ENCODE measurements around the gene TMEM86B.
"Not testable (repeated sequence)": the region's sequence is repeated elsewhere in the genome, so short reads cannot be mapped to it uniquely, and the experiment has no call there.

The TMEM86B gene

DNA sequence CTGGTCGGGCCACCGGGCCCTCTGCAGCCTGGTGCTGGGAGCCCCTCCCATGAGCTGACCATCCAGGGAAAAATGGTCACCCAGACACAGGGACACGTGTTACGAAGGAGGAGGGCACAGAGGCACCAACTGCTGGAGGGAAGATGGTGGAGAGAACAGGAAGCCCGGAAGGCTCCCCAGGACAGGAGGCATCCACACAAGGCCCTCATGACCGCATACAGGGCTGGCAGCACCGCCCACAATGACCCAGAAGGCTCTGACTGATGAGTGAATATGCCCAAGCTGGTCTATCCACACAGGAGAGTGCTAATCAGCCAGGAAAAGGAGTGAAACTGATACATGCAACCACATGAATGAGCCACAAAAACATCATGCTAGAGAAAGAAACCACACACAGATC, 14.0 kb upstream of the TMEM86B start:
- no peak for DNase-seq (ENCODE audit: extremely low read depth in 1 of 2, low read depth in 1 of 2)

DNA sequence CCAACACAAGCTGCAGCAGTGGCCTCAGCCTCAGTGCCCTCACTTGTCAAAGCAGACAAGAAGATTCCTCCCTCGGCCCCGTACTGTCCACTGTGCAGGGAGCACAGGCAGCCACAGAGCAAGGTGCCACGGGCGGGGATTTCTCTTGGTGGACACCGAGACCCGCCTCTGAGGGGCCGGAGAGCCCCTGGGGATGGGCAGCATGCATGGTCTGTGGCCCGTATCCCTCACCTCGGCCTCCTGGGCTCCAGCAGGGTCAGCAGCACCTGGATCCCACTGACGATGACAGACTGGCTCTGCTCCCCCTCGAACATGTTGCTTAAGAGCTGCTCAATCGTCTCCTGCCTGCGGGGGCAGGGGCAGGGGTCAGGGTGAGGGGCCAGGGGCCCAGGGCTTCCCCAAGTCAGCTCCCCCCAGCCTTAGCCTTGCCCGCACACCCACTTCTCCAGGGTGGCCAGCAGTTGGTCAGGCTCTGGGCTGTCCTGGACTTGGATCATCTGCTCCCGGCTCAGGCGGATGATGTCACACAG, 13.4 kb upstream of the TMEM86B start:
- no peak for DNase-seq (ENCODE audit: extremely low read depth in 1 of 2, low read depth in 1 of 2)

DNA sequence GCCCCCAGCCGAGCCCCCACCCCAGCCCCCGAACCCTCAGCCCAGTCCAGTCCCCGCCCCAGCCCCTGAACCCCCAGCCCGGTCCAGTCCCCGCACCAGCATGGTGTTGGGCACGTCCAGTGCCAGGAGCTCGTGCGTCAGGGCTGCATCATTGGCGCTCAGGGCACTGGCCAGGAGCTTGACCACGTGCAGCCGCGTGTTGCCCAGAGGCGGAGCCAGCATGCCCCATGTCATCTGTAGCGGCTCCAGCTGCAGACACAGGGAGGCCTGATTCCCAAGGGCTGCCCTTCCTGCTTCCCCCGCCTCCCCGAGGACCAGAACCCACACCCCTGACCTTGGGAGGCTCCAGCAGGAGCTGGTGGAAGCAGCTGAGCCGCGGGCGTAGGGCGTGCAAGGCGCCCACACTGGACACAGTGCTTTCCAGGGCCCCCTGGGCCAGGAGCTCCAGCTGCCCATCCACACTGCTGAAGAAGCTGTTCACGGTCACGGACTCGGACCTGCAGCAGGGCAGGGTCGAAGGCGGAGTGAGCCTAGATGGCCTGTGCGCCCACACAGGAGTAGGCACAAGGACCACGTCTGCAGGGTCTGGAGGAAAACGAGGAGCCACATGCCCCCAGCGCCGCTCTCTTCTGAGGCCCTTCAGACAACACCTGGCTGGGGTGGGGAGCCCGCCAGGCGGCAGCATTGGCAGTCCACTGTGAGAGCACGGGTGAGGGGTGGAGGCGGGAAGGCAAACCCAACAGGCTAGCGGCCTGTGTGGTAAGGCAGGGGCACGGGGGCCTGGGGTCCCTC, 12.8 kb upstream of the TMEM86B start:
- DNase-seq (ENCODE audit: extremely low read depth in 1 of 2, low read depth in 1 of 2) = no peak

DNA sequence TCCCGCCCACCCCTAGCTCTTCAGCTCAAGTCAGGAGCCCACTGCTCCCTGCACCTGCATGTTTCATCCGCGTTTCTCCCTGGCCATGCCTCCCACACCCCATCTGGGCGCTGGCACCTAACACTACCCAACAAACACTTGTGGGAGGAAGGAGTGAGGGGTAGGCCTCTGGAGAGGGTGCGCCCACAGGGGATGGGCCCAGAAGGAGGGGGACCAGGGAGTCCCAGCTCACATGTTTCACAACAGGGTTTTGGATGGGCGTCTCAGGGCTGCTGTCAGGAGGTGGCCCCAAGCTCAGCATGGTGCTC, 12.1 kb upstream of the TMEM86B start:
- no peak for DNase-seq (ENCODE audit: extremely low read depth in 1 of 2, low read depth in 1 of 2)

DNA sequence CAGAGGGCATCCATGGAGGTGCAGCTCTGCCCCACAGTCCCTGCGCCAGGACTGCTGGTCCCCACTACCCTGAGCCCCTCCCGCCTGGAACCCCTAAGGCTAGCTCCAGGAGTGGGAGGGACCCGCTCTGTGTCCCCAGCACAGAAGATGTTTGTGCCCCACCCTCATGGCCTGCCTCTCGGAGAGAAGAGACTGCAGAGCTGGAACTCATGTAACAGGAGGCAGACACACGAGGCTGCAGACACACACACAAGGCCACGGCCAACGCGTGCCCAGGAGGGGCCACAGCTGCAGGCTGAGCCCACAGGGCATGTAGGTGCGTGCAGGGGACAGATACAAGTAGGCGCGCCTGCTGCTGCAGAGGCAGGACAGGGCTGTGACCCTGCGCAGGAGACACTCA, 10.4 kb upstream of the TMEM86B start:
- no peak for DNase-seq (ENCODE audit: extremely low read depth in 1 of 2, low read depth in 1 of 2)

DNA sequence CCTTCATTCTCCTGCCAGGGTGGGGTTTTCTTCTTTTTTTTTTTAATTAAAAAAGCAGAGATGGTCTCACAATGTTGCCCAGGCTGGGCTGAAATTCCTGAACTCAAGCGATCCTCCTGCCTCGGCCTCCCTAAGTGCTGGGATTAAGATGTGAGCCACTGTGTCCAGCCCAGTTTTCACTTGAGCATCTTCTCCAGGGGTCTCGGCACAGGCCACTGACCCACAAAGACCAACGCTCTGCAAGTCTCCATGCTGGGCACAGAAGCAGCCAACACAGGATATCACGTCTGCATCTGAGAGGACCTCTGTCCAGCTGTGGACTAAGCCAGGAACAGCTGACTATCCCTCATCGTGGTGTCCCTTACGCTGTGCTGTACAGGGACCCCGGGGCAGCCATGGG, 9.5 kb upstream of the TMEM86B start:
- DNase-seq (ENCODE audit: extremely low read depth in 1 of 2, low read depth in 1 of 2) = no peak

DNA sequence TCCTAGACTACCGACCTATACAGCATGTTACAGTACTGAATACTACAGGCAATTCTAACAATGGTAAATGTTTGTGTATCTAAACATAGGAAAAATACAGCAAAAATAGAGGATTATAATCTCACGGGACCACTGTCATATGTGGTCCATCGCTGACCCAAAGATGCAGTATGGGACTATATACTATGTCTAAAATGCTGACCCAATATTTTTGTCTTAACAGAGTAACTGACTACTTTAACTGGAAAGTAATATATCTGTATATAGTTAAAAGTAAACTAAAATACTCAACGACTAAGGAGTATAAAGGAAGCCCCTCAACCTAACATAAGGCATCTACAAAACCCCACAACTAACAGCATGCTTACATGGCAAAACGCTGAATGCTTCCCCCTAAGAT, 4.4 kb upstream of the TMEM86B start:
- no peak for DNase-seq (ENCODE audit: extremely low read depth in 1 of 2, low read depth in 1 of 2)

DNA sequence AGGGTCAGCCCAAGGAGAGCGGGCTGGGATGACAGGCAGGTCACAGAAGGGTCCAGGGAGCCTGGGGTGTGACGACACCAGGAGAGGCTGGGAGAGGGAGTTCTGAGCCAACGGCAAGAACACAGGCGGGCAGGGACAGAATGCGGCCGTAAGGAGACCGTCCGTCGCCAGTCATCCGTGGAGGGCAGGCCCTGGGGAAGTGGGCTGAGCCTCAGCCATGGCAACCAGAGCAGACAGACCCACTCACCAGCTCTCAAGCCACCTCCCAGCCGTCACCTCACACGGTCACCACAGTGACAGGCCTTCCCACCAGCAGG, 3.7 kb upstream of the TMEM86B start:
- no peak for DNase-seq (ENCODE audit: extremely low read depth in 1 of 2, low read depth in 1 of 2)

DNA sequence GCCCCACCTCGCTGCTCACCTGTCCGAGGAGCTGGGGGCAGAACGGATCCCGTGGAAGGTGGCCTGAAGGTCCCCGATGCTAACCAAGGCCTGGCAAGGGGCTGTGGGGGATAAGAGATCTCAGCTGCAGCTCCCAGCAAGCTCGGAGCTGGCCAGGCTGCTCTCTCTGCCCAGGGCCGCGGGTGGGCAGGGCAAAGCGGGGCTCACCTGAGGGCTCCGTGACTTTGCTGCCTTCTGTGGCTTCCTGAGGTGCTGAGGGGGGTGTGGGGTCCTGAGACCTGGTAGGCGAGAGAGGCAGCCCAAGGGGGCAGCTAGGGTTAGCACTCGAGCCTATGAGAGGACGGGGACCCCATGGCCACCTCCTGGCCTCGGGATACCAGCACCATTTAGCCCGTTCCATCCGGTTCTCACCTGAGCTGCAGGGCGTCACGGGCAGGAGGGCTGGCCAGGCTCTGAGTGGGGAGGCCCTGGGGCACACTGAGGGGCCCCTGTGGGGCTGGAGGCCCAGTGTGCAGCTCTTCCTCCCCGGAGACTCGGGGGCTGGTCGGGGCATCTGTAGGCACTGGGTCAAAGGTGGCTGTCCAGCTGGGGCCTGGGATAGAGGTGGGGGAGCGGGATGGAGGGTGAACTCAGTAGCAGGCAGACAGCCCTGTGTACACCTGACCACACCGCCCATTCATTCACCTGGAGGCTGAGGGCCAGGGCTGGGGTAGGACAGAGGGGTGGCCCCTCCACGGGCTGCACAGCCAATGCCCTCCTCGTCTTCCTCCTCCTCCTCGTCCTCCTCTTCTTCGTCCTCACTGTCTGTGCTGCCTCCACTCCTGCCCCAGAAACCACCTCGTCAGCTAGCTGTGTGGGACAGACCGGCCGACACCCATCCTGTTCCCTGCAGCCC, 3.1 kb upstream of the TMEM86B start:
- DNase-seq (ENCODE audit: extremely low read depth in 1 of 2, low read depth in 1 of 2) = no peak

DNA sequence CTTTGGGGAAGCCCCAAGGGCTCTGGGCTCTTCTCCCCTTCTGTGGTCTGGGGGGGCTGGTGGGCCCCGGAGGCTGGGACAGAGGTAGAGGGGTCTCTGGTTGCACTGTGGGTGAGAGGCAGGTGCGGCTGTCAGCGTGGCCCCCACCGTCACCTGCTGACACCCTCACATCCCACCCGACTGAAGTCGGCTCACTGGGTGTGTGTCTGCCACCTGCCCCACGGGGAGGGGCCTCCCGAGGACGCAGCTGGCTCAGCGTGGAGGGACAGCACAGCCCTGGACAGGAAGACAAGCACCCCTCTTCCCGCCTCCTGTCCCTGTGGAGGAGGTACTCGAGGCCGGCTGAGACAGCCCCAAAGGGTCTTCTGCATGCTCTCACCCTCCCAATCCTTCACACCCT, 2.2 kb upstream of the TMEM86B start:
- DNase-seq (ENCODE audit: extremely low read depth in 1 of 2, low read depth in 1 of 2) = no peak

DNA sequence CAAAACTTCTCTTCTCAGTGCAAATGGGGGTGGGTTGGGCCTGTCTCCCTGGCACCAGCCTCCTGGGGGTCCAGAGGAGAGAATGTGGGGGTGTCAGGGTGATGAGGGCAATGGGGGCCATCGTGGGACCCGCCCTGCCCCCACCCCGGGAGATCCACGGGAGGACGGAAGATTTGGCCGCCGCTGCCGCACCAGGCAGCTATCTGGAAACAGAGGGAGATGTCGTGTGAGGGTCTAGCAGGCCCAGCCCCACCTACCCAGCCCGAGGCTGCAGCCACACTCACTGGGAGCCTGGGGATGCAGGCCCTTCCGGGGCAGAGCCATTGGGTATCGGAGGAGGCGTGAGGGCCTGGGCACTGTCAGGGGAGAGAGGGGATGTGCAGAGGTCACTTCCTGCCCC, 1.8 kb upstream of the TMEM86B start:
- DNase-seq (ENCODE audit: extremely low read depth in 1 of 2, low read depth in 1 of 2) = no peak

DNA sequence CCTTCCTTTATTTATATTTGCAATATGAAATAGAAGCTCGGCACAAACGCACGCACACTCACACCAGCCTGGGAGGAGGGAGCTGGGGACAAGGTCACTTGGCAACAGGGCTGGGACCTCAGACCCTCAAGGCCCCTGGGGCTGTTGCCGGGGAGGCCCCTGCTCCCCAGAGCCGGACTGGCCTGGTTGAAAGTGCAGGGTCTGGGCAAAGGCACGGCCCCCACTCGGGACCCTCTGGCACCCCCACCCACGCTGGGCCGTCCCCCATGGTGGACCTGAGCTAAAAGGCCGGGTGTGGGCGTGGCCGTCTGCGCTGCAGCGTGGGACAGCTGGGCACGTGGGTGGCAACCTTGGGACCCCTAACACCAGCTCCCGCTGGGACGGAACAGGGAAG, 1.2 kb upstream of the TMEM86B start:
- DNase-seq (ENCODE audit: extremely low read depth in 1 of 2, low read depth in 1 of 2) = no peak

DNA sequence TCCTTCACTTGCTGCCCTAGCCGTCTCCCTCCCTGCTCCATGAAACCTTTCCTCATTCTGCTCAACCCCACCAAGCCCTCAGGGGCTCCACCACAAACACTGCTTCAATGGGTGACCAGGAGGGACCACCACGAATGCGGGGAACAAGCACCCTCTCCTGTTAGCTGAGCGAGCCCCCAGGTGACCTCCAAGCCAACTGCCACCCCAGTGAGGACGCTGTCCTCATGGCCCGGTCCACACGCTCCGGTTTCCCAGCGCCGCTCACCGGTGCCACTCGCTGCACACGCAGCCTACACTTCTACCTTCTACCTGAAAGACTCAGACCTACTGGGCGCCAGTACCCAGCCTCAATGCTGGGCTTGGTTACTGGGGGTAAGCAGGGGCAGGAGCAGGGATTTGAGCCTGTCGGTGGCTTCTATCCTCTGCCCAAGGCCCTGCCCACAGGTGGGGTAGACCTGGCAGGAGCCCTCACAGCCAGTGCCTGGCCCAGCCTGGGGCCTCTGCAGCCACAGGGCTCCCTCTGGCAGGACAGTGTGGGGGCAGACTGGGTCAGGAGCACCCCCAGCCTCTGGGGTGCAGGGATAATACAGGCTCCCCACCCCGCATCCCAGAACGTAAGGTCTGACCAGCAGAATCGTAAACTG, 704 bp upstream of the TMEM86B start:
- no peak for DNase-seq (ENCODE audit: extremely low read depth in 1 of 2, low read depth in 1 of 2)

DNA sequence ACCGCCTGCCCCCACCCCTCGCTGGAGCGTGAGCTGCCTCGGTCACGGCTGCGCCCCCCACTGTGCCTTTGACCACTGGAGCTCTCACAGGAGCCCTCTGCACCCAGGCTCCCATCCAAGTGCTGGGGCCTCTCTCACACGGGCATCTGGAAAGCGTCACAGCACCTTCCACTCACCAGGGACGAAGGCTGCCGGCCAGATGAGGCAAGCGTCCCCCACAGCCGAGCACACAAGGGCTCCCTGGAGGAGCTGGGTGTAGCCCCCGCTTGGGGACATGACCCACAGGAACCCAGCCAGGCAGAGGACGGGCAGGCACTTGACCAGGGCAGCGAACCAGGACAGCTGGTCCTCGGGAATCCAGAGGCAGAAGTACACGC, 560 bp downstream of the TMEM86B start:
- no peak for DNase-seq (ENCODE audit: extremely low read depth in 1 of 2, low read depth in 1 of 2)

DNA sequence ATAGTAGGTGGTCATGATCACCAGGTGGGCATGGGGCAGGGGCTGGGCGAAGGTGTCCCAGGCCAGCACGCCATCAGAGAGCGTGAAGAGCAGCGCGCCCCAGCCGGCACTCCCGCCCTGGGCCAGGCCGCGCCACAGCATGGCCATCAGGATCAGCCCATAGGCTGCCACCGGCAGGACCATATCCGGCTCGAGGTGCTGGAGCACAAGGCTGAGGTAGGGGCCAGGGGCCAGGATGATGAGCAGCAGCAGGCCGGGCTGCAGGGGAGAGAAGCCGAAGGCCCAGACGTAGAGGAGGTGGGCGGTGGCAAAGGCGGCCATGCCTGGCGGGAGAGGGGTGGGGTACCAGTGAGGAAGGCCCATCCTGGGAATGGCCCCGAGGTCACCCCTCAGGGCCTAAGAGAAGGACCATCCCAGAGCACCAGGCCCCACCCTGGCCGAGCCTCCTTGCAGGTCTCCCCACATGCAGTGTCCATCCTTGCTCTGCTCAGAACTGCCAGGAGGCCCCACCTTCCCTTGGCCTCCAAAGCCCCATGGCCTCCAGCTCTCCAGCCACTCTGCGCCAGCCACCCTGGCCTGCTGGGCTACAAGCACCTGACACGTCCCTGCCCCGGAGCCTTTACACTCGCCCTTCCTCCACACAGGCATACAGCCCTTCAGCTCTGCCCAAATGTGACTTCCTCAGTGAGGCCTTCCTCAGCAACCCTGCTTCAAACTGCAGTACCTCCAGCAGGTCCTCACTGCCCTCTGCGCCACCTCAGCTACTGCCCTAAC, 1.1 kb downstream of the TMEM86B start:
- DNase-seq (ENCODE audit: extremely low read depth in 1 of 2, low read depth in 1 of 2) = no peak

DNA sequence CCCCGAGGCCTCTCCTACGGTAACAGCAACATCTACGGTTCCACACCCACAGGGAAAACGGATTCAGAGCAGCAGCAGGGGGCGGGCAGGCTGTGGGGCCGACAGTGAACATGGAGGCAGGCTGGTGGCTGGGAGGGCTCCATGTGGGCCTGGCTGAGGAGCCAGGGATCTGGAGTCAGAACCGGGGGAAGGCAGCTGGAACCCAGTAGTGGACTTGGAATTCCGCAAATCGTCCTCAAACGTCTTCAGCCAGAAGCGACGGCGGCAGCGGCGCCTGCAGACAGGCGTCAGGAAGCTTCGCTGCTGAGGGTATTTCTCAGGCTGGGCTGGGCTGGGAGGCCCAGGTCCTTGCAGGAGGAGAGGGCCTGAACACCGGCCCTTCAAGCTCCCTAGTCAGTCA, 1.8 kb downstream of the TMEM86B start:
- DNase-seq (ENCODE audit: extremely low read depth in 1 of 2, low read depth in 1 of 2) = no peak

DNA sequence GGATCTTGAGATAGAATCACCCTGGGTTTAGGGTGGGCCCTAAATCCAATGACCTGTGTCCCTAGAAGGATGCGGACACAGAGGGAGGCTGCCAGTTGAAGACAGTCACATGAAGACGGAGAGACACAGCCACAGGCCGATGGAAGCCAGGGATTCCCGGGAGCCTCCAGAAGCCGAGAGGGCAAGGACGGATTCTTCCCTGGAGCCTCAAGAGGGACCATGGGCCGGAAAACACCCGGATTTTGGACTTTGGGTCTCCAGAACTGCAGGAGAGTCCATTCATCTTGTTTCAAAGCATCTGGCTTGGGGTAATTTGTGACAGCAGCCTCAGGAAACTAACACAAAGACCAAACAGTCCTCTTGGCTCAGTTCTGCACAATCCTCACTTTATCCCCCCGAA, 2.3 kb downstream of the TMEM86B start:
- DNase-seq (ENCODE audit: extremely low read depth in 1 of 2, low read depth in 1 of 2) = no peak

DNA sequence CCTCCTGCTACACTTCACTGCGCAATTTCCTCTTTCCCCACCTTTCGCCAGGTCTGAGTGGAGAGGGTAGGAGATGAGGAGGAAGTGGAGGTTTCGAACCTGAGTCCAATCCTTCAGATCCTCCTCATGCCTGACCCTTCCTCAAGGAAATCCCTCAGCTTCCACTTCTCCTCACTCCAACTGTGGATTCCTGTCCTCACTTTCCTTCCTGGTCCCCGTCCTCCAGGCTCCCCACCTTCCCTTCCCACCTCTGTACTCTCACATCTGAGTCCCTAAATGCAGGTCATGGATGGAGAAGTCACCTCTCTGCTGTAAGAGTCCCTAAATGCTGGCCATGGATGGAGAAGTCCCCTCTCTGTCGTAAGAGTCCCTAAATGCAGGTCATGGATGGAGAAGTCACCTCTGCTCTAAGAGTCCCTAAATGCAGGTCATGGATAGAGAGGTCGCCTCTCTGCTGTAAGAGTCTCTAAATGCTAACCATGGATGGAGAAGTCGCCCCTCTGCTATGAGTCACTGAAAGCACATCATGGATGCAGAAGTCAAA, 3.1 kb downstream of the TMEM86B start:
- no peak for DNase-seq (ENCODE audit: extremely low read depth in 1 of 2, low read depth in 1 of 2)

DNA sequence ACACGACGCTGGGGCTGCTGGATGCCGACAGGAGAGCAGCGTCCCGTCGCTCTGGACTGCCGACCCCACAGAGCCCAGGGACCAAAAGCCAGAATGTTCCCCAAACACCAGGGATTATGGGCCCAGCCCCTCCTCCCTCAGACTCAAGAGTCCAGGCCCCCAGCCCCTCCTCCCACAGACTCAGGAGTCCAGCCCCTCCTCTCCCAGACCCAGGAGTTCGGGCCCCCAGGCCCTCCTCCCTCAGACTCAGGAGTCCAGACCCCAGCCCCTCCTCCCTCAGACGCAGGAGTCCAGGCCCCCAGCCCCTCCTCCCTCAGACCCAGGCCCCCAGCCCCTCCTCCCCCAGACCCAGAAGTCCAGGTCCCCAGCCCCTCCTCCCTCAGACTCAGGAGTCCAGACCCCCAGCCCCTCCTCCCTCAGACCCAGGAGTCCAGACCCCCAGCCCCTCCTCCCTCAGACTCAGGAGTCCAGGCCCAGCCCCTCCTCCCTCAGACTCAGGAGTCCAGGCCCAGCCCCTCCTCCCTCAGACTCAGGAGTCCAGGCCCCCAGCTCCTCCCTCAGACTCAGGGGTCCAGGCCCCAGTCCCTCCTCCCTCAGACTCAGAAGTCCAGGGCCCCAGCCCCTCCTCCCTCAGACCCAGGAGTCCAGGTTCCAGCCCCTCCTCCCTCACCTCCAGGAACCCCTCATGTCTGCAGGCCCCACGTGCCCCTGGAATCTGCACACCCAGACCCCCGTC, 3.7 kb downstream of the TMEM86B start:
- not testable (repeated sequence) for DNase-seq (ENCODE audit: extremely low read depth in 1 of 2, low read depth in 1 of 2)

DNA sequence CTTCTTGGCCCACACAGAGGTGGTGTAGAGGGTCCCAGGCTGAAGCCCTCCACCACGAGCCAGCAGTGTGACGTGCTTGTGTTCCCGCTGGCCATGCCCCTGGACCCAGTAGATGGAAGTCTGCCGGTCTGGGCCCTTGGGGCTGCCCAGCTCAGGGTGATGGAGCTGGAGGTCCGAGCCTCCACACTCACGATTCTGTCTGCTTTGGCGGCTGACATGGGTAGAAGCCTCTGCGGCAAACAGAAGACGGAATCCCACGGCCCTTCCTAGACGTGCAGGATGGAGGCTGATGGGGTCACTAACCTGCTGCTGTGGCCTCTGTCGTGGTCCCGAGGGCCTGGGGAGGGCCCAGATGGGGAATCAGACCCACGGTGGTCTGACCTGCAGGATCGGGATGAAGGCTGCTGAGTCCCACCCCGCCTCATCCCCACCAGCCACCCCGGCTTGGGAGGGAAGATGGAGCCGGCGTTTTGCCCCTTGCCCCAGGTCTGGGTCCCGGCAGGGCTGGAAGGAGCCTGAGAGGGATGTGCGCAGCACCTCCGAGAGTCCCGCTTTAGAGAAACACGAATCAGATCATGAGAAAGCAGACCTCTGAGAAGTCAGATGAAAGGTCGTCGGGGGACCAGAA, 4.4 kb downstream of the TMEM86B start:
- no peak for DNase-seq (ENCODE audit: extremely low read depth in 1 of 2, low read depth in 1 of 2)

Data from activated CD8-positive, alpha-beta memory T cell treated with anti-CD3 and anti-CD28 coated beads for 1 hour (primary cell).